GF-D8 (cell line): Measurements from ENCODE around the gene MGMT.

Experiments used
- DNase-seq: peaks from one replicate; lab custom pipeline; 2025; lab: John Stamatoyannopoulos, UW

Gene MGMT

DNA sequence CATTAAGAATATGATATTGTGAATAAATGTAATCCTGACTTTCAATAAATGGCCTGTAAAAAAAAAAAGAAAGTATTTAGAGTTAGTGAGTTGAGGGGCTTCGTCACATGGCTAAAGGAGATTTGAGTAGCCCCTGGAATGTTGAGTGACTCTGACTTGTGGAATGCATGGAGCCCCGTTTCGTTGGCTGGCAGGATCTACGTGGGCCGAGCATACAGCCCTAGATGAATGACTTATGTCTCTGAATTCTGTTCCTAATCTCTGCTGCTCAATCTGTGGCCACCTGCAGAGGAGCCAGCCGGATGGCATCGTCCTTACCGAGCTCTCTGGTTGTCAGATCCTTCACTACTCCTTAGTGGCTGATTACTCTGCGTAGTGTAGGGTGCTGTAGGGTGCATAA, 155.7 kb downstream of the MGMT start:
- no peak for DNase-seq

DNA sequence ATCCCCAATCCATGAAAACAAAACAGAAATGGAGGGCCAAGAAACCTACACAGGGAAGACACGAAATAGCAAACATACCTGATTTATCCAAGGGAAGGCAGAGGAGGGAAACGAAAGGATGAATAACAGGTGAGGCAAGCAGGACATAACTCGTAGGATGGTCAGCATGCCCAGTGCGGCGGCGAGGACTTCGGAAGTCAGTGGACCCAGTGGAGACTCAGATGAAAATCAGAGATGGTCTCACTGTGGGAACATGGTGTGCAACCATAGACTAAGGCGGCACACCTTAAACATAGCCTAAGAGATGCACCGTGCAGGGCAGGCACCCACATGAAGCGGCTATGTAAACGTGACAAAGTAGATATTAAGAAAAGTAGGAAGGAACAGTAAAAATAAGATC, 157.5 kb downstream of the MGMT start:
- DNase-seq, result no peak

DNA sequence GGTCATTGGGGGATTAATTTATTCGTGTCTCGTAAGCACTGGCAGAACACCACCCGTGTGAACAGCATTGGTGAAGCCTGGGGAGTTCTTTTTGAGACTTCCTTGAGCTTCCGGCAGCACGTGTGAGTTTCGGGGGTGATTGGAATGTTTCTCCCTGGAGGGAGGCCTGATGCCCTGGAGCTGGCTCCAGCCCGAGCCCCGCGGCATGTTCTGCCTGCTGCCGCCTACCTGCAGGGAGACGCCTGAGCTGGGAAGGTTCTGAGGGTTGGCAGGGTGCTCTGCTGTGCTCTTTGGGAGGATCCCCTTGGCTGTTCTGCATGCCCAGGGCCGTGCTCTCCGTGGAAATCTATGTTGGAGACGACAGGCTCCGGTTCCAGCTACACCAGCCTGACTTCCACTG, 159.3 kb downstream of the MGMT start:
- DNase-seq, result no peak

DNA sequence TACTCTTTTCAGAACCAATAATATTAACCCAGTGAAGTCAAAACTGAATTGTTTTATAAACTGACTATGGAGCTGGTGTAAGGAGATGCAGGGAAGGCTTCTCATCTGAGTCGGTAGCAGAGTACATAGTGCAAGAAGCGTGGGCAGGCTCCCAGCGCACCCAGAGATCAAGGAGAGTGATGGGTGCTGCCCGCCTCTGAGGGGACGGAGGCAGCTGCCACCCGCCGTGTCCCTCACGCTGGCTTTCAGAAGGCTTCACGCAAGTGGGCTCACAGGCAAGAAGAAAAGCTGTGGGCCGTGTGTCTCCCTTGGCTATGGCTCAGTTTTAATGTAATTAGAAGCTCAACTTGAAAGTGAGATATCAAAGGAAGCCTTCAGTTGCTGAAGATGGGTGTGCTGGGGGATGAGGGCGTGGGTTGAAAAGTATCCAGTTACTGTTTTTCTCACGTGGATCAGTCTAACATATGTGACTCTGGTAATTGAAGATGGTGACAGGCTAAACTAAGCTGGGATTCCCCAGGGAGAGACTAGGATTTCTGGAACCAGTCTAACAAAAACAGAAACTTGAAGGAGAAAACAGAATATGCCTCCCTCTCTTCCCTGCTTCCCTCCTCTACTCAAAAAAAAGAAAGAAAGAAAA, 159.9 kb downstream of the MGMT start:
- DNase-seq, result no peak

DNA sequence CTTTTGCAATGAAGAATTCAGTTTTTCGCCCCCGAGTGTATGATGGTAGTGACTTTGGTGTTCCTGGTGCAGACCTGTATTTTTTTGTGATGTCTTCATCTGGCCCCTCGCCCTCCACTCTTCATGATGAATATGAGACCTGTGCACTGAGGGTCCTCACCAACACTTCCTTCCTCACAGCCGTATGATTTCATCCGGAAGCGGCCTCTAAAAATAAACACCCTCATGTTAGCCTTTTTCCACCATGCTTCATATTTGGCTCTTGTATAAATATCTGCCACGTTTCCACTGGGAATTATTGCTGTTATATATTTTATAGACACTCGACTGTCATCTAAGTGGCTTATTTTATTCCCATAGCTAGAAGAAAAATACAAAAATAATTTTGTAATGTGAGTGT, 160.4 kb downstream of the MGMT start:
- no peak for DNase-seq

DNA sequence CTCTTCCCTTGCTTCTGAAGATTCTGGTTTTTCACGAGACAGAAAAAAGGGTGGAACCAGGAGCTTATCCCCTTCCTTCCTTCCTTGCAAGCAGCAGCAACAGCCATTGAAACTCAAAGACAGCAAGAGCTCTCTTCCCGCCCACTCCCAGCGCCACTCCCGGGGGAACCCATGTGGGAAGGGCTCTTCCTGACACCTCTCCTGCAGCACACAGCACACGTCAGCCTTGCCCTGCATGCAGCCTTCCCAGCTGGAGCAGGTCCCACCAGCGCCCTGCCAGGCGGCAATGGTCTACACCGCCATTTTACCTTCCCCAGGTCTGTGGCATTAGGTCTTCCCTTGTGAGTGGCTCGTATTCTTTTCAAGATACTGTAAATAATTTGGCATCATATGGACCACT, 161.8 kb downstream of the MGMT start:
- no peak for DNase-seq

DNA sequence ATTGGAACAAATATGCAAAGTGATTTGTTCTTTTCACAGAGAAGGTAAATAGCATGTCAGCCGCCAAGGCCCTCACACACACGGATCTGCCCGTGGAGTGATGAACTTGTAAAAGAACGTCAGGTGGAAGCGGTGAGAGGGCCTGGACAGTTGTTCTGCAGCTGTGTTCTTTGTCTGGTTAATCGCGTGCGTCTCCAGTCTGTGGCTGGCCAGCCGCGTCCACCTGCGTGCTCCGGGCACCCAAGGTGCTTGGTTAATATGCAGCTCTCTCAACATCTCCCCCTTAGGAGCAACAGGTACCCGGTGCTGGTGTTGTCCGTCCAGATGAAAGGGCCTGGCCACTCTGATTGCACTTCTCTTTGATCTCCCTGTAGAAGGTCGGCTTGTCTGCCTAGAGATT, 162.9 kb downstream of the MGMT start:
- no peak for DNase-seq

DNA sequence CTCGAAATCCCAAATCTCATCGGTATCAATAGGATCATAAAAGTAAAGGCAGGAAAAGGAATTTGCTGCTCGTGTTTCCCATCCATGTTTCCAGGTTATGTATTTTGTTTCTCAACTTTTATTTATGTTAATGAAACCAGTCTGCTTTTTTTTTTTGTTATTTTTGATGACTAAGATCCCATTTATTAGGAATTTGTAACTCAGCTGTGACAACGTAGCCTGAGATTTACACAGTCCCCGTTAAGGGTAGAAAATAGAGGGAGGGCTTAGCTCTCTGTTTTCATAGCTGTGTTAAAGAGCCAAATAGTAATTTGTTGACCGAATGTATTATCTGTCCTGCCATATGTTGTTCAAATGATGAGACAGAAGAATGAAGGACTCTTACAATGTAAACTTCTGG, 164.0 kb downstream of the MGMT start:
- DNase-seq, result no peak

DNA sequence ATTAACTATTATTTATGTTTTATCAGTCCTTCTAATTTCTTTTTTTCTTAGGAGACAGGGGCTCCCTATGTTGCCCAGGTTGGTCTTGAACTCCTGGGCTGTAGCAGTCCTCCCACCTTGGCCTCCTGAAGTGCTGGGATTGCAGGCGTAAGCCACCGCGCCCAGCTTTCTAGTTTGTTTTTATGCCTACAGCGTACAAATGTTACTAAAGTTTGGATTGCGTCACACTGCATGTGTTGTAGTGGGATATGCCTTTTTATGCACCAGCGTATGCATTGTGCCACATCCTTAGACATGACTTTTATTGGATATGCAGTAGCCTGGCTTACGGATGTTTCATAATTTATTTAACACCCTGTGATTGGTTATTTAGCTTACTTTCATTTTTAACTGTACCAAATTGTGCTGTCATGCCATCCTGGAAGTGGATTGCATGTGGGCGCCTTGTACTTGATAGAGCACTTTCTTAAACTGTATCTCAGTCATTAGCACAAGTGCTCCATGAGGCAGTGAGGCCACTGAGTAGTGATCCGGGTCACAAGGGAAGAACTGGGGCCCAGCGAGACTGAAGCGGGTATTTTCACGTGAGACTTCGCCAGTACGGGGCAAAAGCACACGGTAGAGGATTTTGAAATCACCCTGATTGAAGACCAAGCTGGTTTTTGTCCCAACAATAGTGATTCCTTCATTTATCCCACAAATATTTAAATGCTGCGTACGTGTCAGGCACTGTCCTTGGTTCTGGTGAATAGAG, 165.0 kb downstream of the MGMT start:
- no peak for DNase-seq

DNA sequence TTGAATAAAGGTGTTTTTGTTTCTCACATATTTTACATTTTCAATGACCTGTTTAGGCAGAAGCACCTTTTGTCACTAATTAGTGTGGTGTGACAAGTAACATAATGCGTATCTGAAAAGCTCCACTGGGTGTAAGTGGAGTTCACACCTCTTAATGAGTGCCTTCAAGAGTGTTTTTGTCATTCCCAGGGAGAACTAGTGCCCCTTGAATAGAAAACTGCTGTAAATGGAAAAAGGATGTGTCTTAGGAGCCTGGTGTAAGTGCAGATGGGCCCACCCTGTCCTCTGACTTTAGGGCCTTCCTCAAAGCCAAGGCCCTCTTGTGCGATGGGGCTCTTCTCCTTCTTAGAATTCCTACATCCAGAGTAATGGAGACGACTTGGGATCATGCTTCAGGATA, 170.0 kb downstream of the MGMT start:
- no peak for DNase-seq

DNA sequence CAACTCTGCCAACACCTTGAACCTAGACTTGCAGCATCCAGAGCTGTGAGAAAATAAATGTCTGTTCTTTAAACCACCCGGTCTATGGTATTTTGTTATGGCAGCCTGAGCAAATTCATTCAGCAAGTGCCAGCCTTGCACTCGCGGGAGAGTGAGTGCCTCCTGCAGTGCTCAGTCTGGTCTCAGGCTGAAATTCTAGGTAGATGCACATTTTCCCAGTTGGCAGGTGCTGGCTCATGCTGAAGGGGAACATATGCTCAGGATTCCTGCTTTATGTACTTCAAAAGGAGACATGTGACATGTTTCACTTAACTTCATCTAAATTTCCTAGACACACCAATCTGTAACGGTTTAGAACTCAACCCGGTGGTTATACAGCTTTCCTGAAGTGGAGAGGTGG, 170.8 kb downstream of the MGMT start:
- DNase-seq, result no peak

DNA sequence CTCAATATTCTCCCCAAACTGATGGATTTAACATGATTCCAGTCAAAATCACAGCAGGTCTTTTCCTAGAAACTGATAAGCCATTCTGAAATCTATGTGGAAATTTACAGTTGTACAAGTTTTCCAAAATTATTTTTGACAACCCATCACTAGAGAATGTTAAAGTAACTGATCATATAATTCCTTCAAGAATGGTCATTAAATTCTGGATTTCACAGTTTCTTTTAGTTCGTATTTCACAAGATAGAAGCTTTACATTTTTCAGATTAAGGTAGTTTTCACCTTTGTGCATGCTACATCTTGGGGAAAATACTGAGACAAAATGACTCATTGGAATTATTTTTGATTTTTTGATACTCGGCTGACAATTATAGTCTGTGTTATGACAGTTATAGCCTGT, 174.3 kb downstream of the MGMT start:
- DNase-seq, result no peak

DNA sequence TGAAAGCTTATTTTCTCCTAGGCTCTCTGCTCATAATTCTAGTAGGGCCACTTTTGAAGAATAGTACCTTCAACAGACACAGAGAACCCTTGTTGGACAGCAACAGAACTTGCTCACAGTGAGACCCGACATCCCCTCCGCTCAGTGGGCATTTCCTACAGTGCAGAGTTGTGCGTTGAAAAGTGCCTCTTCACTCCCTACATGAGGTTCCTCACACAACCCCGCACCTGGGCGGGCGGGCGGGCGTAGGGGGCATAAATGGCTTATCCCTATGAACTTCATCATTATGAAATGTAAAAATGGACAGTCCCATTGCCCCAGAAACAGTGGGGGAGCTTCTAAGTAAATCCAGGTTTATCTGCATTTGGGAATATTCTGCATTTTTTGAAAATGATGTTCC, 174.9 kb downstream of the MGMT start:
- no peak for DNase-seq

DNA sequence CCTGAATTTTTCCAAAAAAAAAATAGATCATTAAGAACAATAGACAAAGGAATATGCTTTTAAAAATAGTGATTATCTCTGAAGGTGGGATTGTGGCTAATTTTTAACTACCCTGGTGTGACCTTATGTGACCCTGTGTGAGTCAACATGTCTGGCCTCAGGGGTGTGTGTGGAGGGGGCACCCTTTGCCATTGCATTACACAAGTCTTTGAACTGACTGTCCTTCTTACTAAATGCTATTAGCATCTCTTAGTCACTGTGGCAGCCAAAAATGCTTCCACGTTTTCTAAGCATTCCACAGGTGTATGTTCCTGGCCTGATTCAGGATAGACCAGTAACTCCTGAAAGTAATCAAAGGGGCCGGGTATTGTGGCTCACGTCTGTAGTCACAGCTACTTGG, 175.4 kb downstream of the MGMT start:
- DNase-seq, result no peak

DNA sequence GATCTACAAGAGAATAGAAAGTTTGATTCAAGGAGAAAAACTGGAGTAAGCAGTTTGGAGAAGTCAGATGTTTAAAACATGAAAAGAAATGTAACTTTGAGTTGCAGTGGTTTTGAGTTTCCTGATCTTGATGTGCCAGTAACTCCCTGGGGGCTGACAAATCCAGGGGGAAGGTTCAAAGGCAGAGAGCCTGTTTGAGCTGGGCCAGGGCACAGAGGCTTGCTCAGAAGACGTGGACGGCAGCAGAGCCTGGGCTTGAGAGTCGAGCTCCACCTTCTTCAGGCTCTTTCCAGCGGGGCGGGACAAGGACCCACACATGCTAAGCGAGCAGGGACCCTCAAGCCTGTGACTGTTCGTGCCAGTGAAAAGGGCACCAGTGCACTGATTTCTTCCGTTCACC, 176.2 kb downstream of the MGMT start:
- DNase-seq, result no peak

DNA sequence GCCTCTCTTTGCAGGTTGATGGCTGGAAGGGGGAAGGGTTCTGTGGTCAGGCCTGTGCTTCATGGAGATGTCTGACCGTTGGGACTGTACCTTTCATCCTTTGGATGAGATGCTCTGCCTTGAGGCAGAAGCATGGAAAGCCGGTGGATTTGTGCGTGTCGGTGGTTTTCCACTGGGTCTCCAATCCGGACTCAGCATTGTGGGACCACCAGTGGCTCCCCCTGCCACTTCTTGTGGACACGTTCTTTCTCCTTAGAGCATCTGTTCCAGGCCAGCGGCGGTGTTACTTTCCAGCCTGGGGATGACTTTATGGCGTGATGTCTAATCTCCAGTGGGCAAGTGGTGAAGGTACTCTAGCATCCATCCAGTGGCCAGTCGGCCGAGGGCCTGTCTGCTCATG, 178.4 kb downstream of the MGMT start:
- DNase-seq, result no peak

DNA sequence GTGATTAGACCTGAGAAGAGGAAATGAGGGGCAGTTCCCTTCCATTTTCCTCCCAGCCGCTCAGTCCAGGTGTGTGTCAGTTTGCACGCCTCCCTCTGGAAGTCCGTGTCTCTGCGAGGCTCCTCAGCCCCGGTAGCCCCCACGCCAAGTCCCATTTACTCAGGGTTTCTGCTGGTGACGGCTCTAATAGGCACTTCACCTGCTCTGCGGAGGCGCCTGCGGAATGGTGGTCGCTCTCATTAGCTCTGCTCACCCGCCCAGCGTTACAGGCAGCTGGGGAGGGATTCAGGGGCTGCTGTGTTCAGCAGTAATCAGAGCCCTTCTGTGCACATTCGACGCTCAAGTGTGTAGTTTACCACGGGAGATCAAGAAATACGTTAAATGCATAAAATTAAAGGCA, 179.9 kb downstream of the MGMT start:
- DNase-seq, result no peak

DNA sequence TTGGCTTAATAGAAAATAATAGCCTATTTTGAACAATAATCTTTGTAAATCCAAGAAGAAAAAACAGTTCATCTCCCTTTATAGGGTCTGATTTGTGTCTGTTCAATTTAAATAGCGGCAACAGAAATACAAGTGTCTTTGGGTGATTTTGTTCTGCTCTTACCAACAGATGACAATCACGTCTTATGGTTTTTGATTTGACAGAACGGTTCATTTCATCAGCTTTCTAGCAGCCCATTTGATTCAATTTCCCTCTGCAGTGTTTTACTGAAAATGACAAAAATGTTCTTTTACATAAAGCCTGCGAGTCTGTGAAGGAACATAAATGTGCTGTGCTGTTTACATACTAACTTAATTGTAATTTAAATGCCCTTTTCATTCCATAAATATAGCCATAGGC, 180.5 kb downstream of the MGMT start:
- no peak for DNase-seq

DNA sequence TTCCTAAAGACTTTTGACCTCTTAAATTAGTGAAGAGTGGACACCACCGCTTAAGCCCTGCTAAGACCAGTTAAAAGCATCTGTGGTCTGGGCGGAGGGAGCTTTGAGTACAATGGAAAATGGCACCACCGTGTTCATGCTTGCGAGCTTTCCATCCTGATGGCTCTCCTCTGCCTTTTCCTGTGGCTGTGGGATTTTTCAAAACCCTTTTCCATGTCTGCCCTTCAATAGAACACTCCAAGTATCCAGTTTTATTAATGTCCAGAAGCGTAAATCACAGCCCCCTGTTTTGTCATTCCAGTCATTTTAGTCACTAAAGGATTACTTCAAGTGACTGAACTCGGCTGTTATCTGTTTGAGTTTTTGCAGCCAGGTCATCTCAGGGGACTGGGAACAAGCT, 181.8 kb downstream of the MGMT start:
- DNase-seq, result no peak

DNA sequence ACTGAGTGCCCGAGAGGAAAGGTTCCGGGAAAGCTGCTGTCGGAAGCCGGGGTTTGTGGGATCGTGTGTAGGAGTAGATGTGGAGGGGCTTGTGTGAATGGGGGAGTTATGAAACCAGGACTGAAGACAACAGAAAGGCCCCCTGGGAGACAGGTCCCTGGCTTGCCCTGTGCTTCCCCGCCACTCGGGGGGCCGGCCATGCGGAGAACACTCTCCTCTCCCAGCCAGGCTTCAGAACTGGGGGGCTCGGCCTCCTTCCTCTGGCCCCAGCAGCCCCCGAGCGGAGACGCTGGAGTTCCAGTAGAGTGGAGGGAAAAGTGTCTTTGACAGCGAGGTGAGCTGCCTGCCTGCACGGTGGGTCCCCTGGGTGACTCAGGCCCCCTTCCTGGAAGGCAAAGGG, 185.0 kb downstream of the MGMT start:
- no peak for DNase-seq

DNA sequence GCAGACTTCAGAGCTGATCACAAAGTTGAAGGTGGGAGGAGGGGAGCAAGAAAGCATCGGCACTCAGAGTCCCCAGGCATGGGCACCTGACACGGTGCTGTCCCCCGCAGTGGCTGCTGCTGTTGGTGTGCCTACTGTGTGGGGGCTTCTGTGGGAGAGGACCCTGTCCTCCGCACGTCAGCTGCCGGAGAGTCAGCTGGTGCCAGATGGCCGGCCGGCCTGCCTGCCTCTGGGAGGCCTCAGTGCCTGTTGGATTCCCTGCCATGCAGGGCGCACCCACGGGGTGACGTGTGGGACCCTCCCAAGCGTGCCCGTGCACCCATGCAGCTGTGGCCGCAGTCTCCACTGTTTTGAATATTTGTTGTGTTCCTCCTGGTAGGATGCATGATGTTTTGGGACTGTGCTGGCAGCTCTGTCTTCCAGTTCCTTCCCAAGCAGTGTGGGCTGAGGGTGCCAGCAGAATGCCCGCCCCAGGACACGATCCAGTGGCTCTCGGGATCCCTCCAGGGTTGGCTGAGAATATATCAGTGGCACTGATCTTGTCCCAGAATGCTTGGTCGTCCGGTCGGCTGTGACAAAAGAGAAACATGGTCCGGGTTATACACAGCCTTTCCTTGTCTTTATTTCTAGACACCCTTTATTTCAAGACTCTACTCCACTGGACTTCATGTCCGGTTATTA, 185.6 kb downstream of the MGMT start:
- DNase-seq, result no peak

DNA sequence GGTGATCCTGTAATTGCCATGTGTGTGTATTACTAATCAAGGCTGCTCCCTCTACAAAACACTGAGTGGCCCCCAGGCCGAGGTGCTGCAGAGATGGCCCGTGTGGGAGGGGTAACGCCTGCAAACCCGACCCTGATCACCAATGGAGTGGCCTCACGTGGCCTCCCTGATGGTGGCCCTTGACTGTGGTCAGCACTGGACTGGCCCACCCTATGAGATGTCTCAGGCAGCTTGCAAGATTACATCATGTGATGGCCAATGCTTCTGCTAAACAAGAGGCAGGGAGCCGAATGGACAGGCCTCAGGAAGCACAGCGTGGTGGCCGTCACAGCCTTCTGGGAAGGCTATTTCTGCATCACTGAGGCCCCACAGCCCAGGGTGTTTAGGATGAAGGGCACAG, 186.4 kb downstream of the MGMT start:
- DNase-seq, result no peak

DNA sequence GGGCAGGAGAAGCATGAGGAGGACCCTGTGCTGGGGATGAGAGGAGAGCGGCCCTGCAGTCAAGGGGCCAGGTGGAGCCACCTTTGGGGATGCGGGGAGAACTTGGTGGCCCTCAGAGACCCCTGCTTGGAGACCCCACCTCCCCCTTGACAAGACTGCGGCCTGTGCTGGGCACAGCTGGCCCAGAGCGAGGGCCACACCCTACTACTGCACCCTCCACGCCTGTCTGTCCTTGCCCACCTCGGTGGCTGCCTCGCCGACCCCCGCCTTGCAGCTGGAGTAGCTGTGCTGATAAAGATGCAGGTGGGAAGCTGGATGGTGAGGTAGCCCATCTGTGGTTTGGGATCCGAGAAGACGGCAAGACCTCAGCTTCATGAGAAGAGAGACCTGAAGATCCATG, 186.8 kb downstream of the MGMT start:
- DNase-seq, result no peak

DNA sequence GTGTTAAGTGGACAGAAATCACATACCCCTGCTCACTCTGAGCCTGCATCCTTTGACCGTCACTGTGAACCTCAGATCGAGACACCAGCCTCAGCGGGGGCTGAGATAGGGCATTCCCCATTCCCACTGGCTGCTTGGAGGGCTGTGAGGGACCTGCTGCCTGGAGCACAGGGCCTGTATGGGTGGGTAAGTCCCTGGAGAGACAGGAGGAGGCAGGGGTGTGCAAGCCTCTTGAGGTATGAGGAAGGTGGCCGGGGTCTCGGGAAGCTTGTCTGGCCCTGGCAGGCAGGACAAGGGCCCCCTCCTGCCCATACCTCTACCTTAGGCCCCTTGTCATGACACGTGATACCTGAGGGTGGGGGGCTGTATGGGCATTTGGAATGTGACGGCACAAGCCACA, 187.4 kb downstream of the MGMT start:
- DNase-seq, result no peak
